Prostate gland (tissue), 2 donors: Measurements from ENCODE around the gene GGT5. TPM values are rescaled to one million over a fixed set of nuclear protein-coding genes. Genes with fewer than 3 reads are reported as not detected.

Source experiments
- DNase-seq: peaks from one replicate; pipeline ENCODE4 v3.0.0-alpha.2; 2019; ENCODE audit warnings: low spot score
- H3K27ac ChIP-seq, 2 donors: fragments of 200-600 bp; sonication (generic); 2 replicates each; pipeline ENCODE4 v1.5.1; 2017 to 2019
- H3K27me3 ChIP-seq: fragments of 200-600 bp; sonication (generic); replicated peaks from 2 replicates; pipeline ENCODE4 v1.5.1; 2019; ENCODE audit not compliant: insufficient read depth
- H3K36me3 ChIP-seq, 2 donors: fragments of 200-600 bp; sonication (generic); 1 replicate in 1 of 2; 2 replicates in 1 of 2; pipeline versions ENCODE4 v1.5.1 to v1.8.1; 2017 to 2019
- H3K4me1 ChIP-seq: fragments of 200-600 bp; sonication (generic); replicated peaks from 2 replicates; pipeline ENCODE4 v1.5.1; 2019
- H3K4me3 ChIP-seq, 2 donors: fragments of 200-600 bp; sonication (generic); 2 replicates each; pipeline ENCODE4 v1.5.1; 2017 to 2019
- H3K9me3 ChIP-seq: fragments of 200-600 bp; sonication (generic); 2 replicates; pipeline ENCODE4 v1.5.1; 2017
- CTCF ChIP-seq, 4 experiments: fragments of 200-600 bp in 2 of 4; fragments of 450-650 bp in 2 of 4; sonication (generic) in 2 of 4; IDR thresholded peaks; 1 replicate in 3 of 4; 2 replicates in 1 of 4; pipeline ENCODE4 v1.5.1; 2016 to 2019; ENCODE audit warnings: antibody characterized with exemption in 4 of 4, mild to moderate bottlenecking in 2 of 4, moderate library complexity in 2 of 4
- POLR2A ChIP-seq: fragments of 450-650 bp; IDR thresholded peaks from one replicate; pipeline ENCODE4 v1.6.1; 2016; ENCODE audit warnings: antibody characterized with exemption, mild to moderate bottlenecking
- POLR2AphosphoS5 ChIP-seq: sonication (generic); formaldehyde crosslinking; IDR thresholded peaks from one replicate; pipeline ENCODE4 v1.6.1; 2017; ENCODE audit warnings: antibody characterized with exemption
- WGBS: methylation state at CpG from one replicate; pipeline ENCODE4 v1.1.5; 2018; 5-methylcytosine and 5-hydroxymethylcytosine counted together
- intact Hi-C: fragments of 100-400 bp; cut with DNase I; formaldehyde crosslinking; loops from one replicate; pipeline ENCODE4 v1.14.2; 2022
- total RNA-seq, 2 donors: library from RNA; depleted of rRNA; stranded (reverse); fragments of >200 nt; gene quantifications; one replicate each; pipeline ENCODE4 v1.1.0, GENCODE V29; 2016

GGT5 gene
- total RNA-seq, 2 donors from 2014 or later = 19.2 to 39.7 TPM

GRCh38 chr22:24177045-24177444, 67.8 kb downstream of the GGT5 start:
- intact Hi-C loops = loop anchor here (5.0 kb wide), 1 partner anchor 70 kb away; no protein-coding TSS in a partner anchor
- TF ChIP-seq POLR2A = no peak
- no peak for TF ChIP-seq POLR2AphosphoS5
- TF ChIP-seq CTCF (IDR thresholded peaks at IDR 0.05) = no peak
- H3K27me3 ChIP-seq = no peaks in the 10 kb centered on the region
- no peak overlapping the region for H3K4me3 ChIP-seq
- H3K4me1 ChIP-seq = peaks cover 3% of the 10 kb centered on the region
- H3K9me3 ChIP-seq = no peaks in the 10 kb centered on the region
- H3K36me3 ChIP-seq = peaks cover 7 to 13% of the 10 kb centered on the region in 2 donors
- peak overlapping the region in 1 of 2 donors; percentile 5 for H3K27ac ChIP-seq
- WGBS = 84% methylated on average over 5 of the region's 5 CpGs
- DNase-seq = no peak

- H3K9me3 ChIP-seq = no peaks in the 10 kb centered on the region
- TF ChIP-seq POLR2AphosphoS5 = no peak
- TF ChIP-seq CTCF (IDR thresholded peaks at IDR 0.05) = no peak
- TF ChIP-seq POLR2A = no peak
- intact Hi-C loops = loop anchor here (5.0 kb wide), 1 partner anchor 69 kb away; no protein-coding TSS in a partner anchor
- H3K4me3 ChIP-seq = no peak overlapping the region
- peak overlapping the region in 1 of 2 donors; percentile 8 for H3K27ac ChIP-seq
- 64% methylated on average over 7 of the region's 10 CpGs for WGBS
- peaks cover 3% of the 10 kb centered on the region for H3K4me1 ChIP-seq
- H3K27me3 ChIP-seq = no peaks in the 10 kb centered on the region
- DNase-seq = no peak
- peaks cover 8 to 17% of the 10 kb centered on the region in 2 donors for H3K36me3 ChIP-seq
Measured at GRCh38 chr22:24176630-24177029, 68.3 kb downstream of the GGT5 start.

- H3K27ac ChIP-seq = peak overlapping the region in 1 of 2 donors; percentile 8
- no peak overlapping the region for H3K4me3 ChIP-seq
- H3K4me1 ChIP-seq = no peaks in the 10 kb centered on the region
- WGBS = 89% methylated on average over 6 of the region's 11 CpGs
- no peaks in the 10 kb centered on the region for H3K9me3 ChIP-seq
- no peaks in the 10 kb centered on the region for H3K27me3 ChIP-seq
- intact Hi-C loops = loop anchor here (5.0 kb wide), 1 partner anchor 69 kb away; no protein-coding TSS in a partner anchor
- TF ChIP-seq POLR2A (no peak), CTCF (IDR thresholded peaks at IDR 0.05) (no peak), POLR2AphosphoS5 (no peak)
- peaks cover 8 to 17% of the 10 kb centered on the region in 2 donors for H3K36me3 ChIP-seq
- no peak for DNase-seq
Measured at GRCh38 chr22:24176040-24176439, 68.8 kb downstream of the GGT5 start.

GRCh38 chr22:24175160-24175808, 69.6 kb downstream of the GGT5 start:
- H3K4me1 ChIP-seq = no peaks in the 10 kb centered on the region
- peak overlapping the region in 1 of 2 donors; percentile 31 for H3K27ac ChIP-seq
- no peaks in the 10 kb centered on the region for H3K9me3 ChIP-seq
- peak; percentile 73 for DNase-seq
- intact Hi-C loops = loop anchor here (5.0 kb wide), 1 partner anchor 68 kb away; no protein-coding TSS in a partner anchor
- peaks cover 8 to 17% of the 10 kb centered on the region in 2 donors for H3K36me3 ChIP-seq
- no peaks in the 10 kb centered on the region for H3K27me3 ChIP-seq
- H3K4me3 ChIP-seq = no peak overlapping the region
- WGBS = 49% methylated on average over 11 of the region's 11 CpGs
- TF ChIP-seq CTCF (IDR thresholded peaks at IDR 0.05) (peak; percentile 48 to 90 (median 86)), POLR2AphosphoS5 (peak; percentile 42), POLR2A (no peak)

- Histone ChIP-seq H3K36me3 (peaks cover 11 to 32% of the 10 kb centered on the region in 2 donors), H3K27ac (no peak overlapping the region), H3K9me3 (no peaks in the 10 kb centered on the region), H3K4me1 (no peaks in the 10 kb centered on the region), H3K4me3 (no peak overlapping the region), H3K27me3 (no peaks in the 10 kb centered on the region)
- intact Hi-C loops = no loop called here
- no peak for DNase-seq
- WGBS = 93% methylated on average over 12 of the region's 12 CpGs
- no peak for TF ChIP-seq POLR2A
- TF ChIP-seq CTCF (IDR thresholded peaks at IDR 0.05) = no peak
- no peak for TF ChIP-seq POLR2AphosphoS5
Measured at GRCh38 chr22:24171822-24172221, 73.1 kb downstream of the GGT5 start.
